HFFc6 (cell line): Measurements from ENCODE around the gene CAVIN3. TPM values are rescaled to one million over a fixed set of nuclear protein-coding genes. Genes with fewer than 3 reads are reported as not detected.

Experiments
- DNase-seq: peaks from one replicate; pipeline ENCODE4 v3.0.0-alpha.2; 2018
- H3K27ac Mint-ChIP-seq: 2 replicates; pipeline ENCODE4 v1.8.0; 2020; ENCODE audit warnings: mild to moderate bottlenecking, mixed read lengths
- H3K27me3 Mint-ChIP-seq: 2 replicates; pipeline ENCODE4 v1.8.0; 2021; ENCODE audit warnings: mild to moderate bottlenecking, moderate library complexity, mixed read lengths; ENCODE audit not compliant: insufficient read depth
- H3K36me3 Mint-ChIP-seq: 2 replicates; pipeline ENCODE4 v1.8.0; 2021; ENCODE audit warnings: low read depth, mixed read lengths
- H3K4me1 Mint-ChIP-seq: 2 replicates; pipeline ENCODE4 v1.8.0; 2020; ENCODE audit warnings: low read depth, mixed read lengths
- H3K4me3 Mint-ChIP-seq: 2 replicates; pipeline ENCODE4 v1.8.0; 2020; ENCODE audit warnings: mild to moderate bottlenecking, moderate library complexity, mixed read lengths
- H3K9me3 Mint-ChIP-seq: 2 replicates; pipeline ENCODE4 v1.8.0; 2020; ENCODE audit warnings: mild to moderate bottlenecking, mixed read lengths
- CTCF ChIP-seq: fragments of 200-600 bp; sonication (generic); IDR thresholded peaks from 2 replicates; pipeline ENCODE4 v1.5.0; 2021; ENCODE audit warnings: antibody characterized with exemption, mild to moderate bottlenecking
- long read RNA-seq: library from polyadenylated mRNA; unstranded; transcript quantifications from one replicate; pipeline ENCODE4 v2.0.0, GENCODE V29; 2019
- total RNA-seq, 6 experiments: library from RNA; stranded (reverse); fragmentation: NEBNext Ultra II Directional; extraction: Animal tissue kit (Norgen Biotek cat#: 25700); gene quantifications; 2 replicates in 1 of 6; 3 replicates in 5 of 6; pipeline ENCODE4 v1.2.3, GENCODE V29; 2021

The CAVIN3 gene
- total RNA-seq: 100 to 1,000 TPM; 140 to 235 (median 203) TPM
- long read RNA-seq, transcript CAVIN3-204 (2 exons, 1,025 nt): minor isoform, 6 of 289 reads
- long read RNA-seq, transcript CAVIN3-201 (2 exons, 1,174 nt): major isoform, 254 of 289 reads
- long read RNA-seq, partial matches to known transcripts: 18 of 289 reads
- long read RNA-seq, other reads (novel, unspliced or antisense): 10 of 289 reads

DNA sequence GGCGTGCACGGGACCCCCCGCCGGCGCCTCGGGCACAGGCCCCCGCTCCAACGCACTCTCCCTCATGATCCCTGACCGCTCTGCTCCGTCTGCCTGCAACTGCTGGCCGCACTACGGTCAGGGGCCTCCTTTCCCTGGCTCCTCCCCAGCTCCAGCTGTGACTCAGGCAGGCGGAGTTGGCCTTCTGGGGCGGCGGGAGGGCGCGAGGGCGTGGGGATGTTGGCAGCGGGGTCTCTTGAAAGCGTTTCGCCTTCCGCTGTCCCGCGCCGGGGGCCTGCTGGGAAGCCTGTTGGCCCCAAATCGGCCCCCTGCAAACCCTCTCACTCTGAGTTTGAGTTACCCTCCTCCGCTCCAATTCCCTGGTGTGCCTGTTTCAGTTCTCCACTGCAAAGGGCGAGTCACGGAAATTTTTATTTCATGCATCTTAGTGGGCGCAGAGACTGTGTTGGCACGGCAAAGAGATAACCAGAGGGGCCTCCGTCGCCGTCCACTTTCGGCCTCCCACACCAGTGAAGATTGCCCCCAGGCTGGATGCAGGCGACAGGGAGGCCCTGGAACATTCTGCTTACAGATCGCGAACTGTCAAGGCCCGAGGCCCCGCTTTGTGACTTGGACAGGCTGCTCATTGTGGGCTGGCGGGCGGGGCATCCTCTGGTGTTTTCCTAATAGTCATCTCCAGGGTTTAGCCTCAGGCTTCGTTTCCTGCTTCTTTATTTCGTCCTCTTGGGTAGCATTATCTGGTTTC is at the start of gene CAVIN3:
Gene CAVIN3, minus strand, starts transcription at position 91 of the 745 bp plus-strand sequence. Its CDS starts 25 bp downstream, at position 66.
- Mint-ChIP-seq H3K27ac (peak within 1 kb of the TSS; percentile 98), H3K4me1 (peaks cover 50% of the 10 kb centered on the region), H3K36me3 (peaks cover 15% of the 10 kb centered on the region), H3K27me3 (no peaks in the 10 kb centered on the region; the same call in 1 of the 2 replicates), H3K9me3 (no peaks in the 10 kb centered on the region), H3K4me3 (peak within 1 kb of the TSS; percentile 96)
- peak; percentile 86 for DNase-seq
- TF ChIP-seq CTCF: no peak

DNA sequence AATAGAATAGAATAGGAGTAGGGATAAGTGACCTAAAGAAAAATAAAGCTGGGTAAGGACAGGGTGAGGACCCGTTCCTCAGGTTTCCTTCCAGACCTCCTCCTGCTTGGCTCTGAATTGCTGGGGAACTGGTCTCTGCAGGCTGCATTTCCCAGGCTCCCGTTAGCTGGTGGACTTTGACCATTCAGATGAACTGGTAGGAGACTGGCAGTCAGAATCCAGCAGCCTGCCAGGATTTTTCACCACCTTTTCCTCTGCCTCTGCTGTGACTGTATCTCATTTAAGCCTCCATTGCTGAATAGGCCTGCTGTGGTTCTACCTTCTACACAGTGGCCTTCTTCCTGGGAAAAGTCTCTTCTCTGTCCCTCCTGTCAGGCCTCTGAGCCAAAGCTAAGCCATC is 45.4 kb upstream of the CAVIN3 start:
- Mint-ChIP-seq H3K9me3 (no peaks in the 10 kb centered on the region), H3K27me3 (no peaks in the 10 kb centered on the region), H3K4me3 (no peak overlapping the region), H3K27ac (no peak overlapping the region), H3K4me1 (0 out of 2 replicates have a peak, but pooled peaks cover 5% of the 10 kb centered on the region), H3K36me3 (no peaks in the 10 kb centered on the region)
- no peak for TF ChIP-seq CTCF
- no peak for DNase-seq

DNA sequence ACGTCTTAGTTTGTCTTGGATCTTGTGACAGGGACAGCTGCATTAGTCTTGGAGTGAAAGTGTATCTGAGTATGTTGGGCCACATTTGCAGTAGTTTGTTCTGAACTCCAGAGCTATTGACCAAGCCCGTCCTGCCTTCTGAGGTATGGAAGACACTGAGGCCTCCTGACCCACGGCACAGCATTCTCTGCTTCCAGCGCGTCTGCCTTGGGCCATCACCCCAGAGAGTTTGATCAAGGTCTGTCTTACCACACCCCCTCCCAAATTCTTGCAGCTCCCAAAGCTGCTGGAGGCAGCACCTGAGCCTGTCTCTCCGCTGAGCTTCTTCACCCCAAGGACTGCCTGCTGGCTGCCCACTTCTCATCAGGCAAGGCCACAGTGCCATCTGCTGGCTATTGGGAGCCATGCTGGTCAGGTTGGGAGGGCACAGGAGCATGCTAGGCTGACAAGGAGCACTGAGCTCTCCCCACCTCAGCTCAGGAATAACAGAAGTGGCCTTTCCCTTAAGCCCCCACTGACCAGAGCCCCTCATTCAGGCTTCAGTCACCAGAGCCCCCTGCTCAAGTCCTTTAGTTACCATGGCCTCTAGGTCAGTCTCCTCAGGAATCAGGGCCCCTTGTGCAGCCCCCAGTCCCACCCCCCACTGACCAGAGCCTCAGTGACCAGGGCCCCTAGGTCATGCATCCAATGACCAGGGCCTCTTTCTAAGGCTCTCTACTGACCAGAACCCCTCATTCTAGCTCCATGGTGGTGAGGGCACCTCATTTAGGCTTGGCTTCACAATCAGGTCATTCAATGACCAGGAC is 42.8 kb upstream of the CAVIN3 start:
- no peaks in the 10 kb centered on the region for H3K27me3 Mint-ChIP-seq
- peak; percentile 77 for DNase-seq
- H3K36me3 Mint-ChIP-seq: no peaks in the 10 kb centered on the region
- H3K4me3 Mint-ChIP-seq: no peak overlapping the region
- no peaks in the 10 kb centered on the region for H3K9me3 Mint-ChIP-seq
- peaks cover 9% of the 10 kb centered on the region for H3K4me1 Mint-ChIP-seq
- H3K27ac Mint-ChIP-seq: no peak overlapping the region
- TF ChIP-seq CTCF: peak; percentile 91

DNA sequence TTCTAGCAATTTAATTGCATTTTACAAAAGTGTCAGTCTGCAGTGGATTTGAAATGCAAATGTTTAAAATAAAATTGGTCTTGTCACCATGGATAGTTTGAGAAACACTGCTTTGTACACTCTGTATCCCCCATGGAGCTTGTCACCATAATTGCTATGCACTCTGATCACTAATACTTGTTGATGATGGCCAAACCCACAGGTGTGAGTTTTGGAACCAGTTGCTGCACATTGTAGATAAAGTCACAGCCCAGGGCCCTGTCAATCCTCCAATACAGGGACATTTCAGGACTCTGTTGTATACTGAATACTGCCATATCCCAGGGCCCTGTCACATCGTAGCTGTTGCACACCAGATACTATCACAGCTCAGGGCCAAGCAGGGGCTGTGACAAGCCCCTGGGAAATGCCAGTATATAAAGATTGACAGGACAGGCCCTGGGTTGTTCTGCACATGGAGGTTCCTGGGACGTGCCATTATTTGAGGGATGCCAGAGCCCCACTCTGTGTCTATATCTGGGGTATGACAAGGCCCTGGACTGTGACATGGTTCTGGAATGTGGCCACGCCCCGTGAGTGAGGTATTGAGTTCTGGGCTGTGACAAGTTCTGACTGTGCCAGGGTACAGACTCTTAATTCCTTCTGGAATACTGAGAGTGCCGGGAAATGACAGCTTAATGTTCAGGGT is 42.0 kb upstream of the CAVIN3 start:
- Mint-ChIP-seq H3K27ac (no peak overlapping the region), H3K36me3 (no peaks in the 10 kb centered on the region), H3K4me3 (no peak overlapping the region), H3K9me3 (no peaks in the 10 kb centered on the region), H3K4me1 (peaks cover 16% of the 10 kb centered on the region), H3K27me3 (no peaks in the 10 kb centered on the region)
- no peak for TF ChIP-seq CTCF
- DNase-seq: no peak

- Mint-ChIP-seq H3K4me3 (no peak overlapping the region), H3K27me3 (no peaks in the 10 kb centered on the region), H3K9me3 (no peaks in the 10 kb centered on the region), H3K4me1 (peaks cover 29% of the 10 kb centered on the region), H3K36me3 (no peaks in the 10 kb centered on the region), H3K27ac (no peak overlapping the region)
- TF ChIP-seq CTCF: no peak
- DNase-seq: no peak
Measured at GRCh38 chr11:6360183-6360582, 39.9 kb upstream of the CAVIN3 start.
